HCT116 (cell line): ENCODE results near the gene PIK3R1.

Experiments used
- CEBPB ChIP-seq: IDR thresholded peaks from 2 replicates; pipeline ENCODE4 v1.6.1; 2012; ENCODE audit warnings: low read depth
- CTCF ChIP-seq, 3 experiments: fragments of 200-600 bp in 1 of 3; sonication (generic) in 1 of 3; IDR thresholded peaks in 2 of 3; conservative IDR thresholded peaks in 1 of 3; 2 replicates each; pipeline ENCODE4 v1.5.1; 2012 to 2017; ENCODE audit warnings: low read depth in 2 of 3, low read length in 2 of 3, antibody characterized with exemption in 1 of 3, borderline replicate concordance in 1 of 3, control low read depth in 1 of 3, mild to moderate bottlenecking in 1 of 3, mixed read lengths in 1 of 3, mixed run types in 1 of 3, moderate library complexity in 1 of 3; ENCODE audit not compliant: insufficient read depth in 1 of 3
- ELF1 ChIP-seq: IDR thresholded peaks from 2 replicates; pipeline ENCODE4 v1.6.1; 2012; ENCODE audit warnings: low read depth, borderline replicate concordance
- POLR2A ChIP-seq: IDR thresholded peaks from 2 replicates; pipeline ENCODE4 v1.7.0; 2011; ENCODE audit warnings: borderline replicate concordance; ENCODE audit not compliant: insufficient read depth, insufficient read length; ENCODE audit errors: extremely low read depth
- SRF ChIP-seq: IDR thresholded peaks from 2 replicates; pipeline ENCODE4 v1.6.1; 2012; ENCODE audit warnings: low read depth
- YY1 ChIP-seq: IDR thresholded peaks from 2 replicates; pipeline ENCODE4 v1.6.1; 2011; ENCODE audit warnings: low read length, low read depth, moderate library complexity, mild to moderate bottlenecking; ENCODE audit not compliant: insufficient replicate concordance; ENCODE audit errors: extremely low read depth
- ZNF274 ChIP-seq: fragments of 200-500 bp; sonication (Bioruptor generic); IDR thresholded peaks from 2 replicates; pipeline ENCODE4 v1.6.1; 2014; ENCODE audit warnings: mild to moderate bottlenecking, low read depth, low read length, inconsistent platforms
- TF ChIP-seq, protein P1 (sequence below): IDR thresholded peaks from 2 replicates; pipeline ENCODE4 v1.6.1; 2012

DNA sequence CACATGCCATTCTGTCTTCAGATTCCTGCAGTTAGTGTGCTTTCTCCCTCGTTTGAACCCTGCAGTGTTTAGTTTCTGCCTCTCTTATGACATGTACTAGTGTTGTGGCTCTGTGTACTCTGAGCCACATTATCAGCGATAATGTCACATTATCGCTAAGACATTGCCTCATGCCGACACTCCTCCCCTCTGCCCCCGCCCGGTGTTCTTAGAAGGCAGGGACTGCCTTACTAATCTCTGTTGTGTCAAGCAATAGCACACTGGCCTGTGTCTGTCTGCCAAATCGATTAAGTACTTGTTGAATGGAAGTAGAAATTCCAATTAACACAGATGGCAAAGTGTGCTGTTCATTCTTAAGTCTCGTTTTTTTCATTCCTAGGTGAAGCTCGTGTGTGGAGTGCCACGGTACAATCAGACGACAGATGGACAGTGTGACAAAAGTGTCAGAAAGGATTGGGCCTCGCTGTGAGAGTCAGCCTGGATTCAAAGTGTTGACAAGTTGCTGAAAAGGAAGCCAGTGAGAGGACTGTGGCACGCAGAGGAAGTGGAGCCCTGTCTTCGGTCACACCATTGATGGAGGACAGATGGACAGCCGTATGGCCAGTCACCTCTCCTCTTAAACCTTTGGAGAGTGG, 10.5 kb downstream of the PIK3R1 start:
- TF ChIP-seq SRF (no peak), POLR2A (no peak), CTCF (IDR thresholded peaks at IDR 0.05 in 2 of 3, conservative IDR thresholded peaks at IDR 0.05 in 1 of 3; ENCODE audit: borderline replicate concordance in 1 of 3, insufficient read depth in 1 of 3, low read depth in 2 of 3, low read length in 2 of 3) (no peak), ELF1 (no peak), ZNF274 (no peak), CEBPB (no peak), YY1 (no peak)
- TF ChIP-seq, protein P1, sequence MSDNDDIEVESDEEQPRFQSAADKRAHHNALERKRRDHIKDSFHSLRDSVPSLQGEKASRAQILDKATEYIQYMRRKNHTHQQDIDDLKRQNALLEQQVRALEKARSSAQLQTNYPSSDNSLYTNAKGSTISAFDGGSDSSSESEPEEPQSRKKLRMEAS, result no peak
